Esophagus muscularis mucosa (tissue), 4 donors: ENCODE measurements around the gene IQCK. TPM values are rescaled to one million over a fixed set of nuclear protein-coding genes. Genes with fewer than 3 reads are reported as not detected.

ENCODE experiments used
- DNase-seq: peaks from one replicate; pipeline ENCODE4 v3.0.0-alpha.2; 2017; ENCODE audit errors: extremely low spot score
- H3K27ac ChIP-seq, 4 donors: fragments of 200-600 bp; sonication (generic); replicated peaks in 1 of 4; 1 replicate in 3 of 4; 2 replicates in 1 of 4; pipeline ENCODE4 v1.5.1; 2016 to 2019; ENCODE audit warnings: mild to moderate bottlenecking in 1 of 4
- H3K27me3 ChIP-seq, 4 donors: fragments of 200-600 bp; sonication (generic); one replicate each; pipeline versions ENCODE4 v1.5.1 to v1.6.0; 2016 to 2019
- H3K36me3 ChIP-seq, 4 donors: fragments of 200-600 bp; sonication (generic); one replicate each; pipeline ENCODE4 v1.5.1; 2016 to 2019
- H3K4me1 ChIP-seq, 4 donors: fragments of 200-600 bp; sonication (generic); one replicate each; pipeline ENCODE4 v1.5.1; 2016 to 2019
- H3K4me3 ChIP-seq, 4 donors: fragments of 200-600 bp; sonication (generic); 1 replicate in 2 of 4; 2 replicates in 2 of 4; pipeline ENCODE4 v1.5.1; 2016 to 2019; ENCODE audit warnings: mild to moderate bottlenecking in 4 of 4, moderate library complexity in 1 of 4
- H3K9me3 ChIP-seq, 4 donors: fragments of 200-600 bp; sonication (generic); 1 replicate in 3 of 4; 2 replicates in 1 of 4; pipeline ENCODE4 v1.5.1; 2016 to 2019
- CTCF ChIP-seq, 3 experiments: fragments of 200-600 bp in 2 of 3; fragments of 450-650 bp in 1 of 3; sonication (generic) in 2 of 3; IDR thresholded peaks; one replicate each; pipeline ENCODE4 v1.5.1; 2017 to 2019; ENCODE audit warnings: antibody characterized with exemption in 3 of 3, mild to moderate bottlenecking in 2 of 3, moderate library complexity in 1 of 3
- EP300 ChIP-seq: sonication (generic); formaldehyde crosslinking; IDR thresholded peaks from one replicate; pipeline ENCODE4 v1.6.1; 2017; ENCODE audit warnings: antibody characterized with exemption
- POLR2A ChIP-seq: fragments of 450-650 bp; IDR thresholded peaks from one replicate; pipeline ENCODE4 v1.6.1; 2017; ENCODE audit warnings: antibody characterized with exemption, moderate library complexity, mild to moderate bottlenecking, low read depth
- POLR2AphosphoS5 ChIP-seq, 2 donors: sonication (generic); formaldehyde crosslinking; IDR thresholded peaks; one replicate each; pipeline ENCODE4 v1.6.1; 2017; ENCODE audit warnings: antibody characterized with exemption in 2 of 2
- WGBS: methylation state at CpG from one replicate; pipeline ENCODE4 v1.1.5; 2018; 5-methylcytosine and 5-hydroxymethylcytosine counted together
- intact Hi-C: fragments of 100-400 bp; cut with DNase I; formaldehyde crosslinking; loops from one replicate; pipeline ENCODE4 v1.15.1; 2023
- total RNA-seq, 4 donors: library from RNA; depleted of rRNA; stranded (reverse); fragments of >200 nt; gene quantifications; one replicate each; pipeline versions ENCODE4 v1.1.0 to v1.2.1, GENCODE V29; 2016

The IQCK gene
- total RNA-seq, 4 donors from 2014 or later = 7.4 to 10.4 (median 8.6) TPM

- no peaks in the 10 kb centered on the region for H3K9me3 ChIP-seq
- 69% methylated on average over 6 of the region's 6 CpGs for WGBS
- H3K27ac ChIP-seq = no peak overlapping the region
- TF ChIP-seq CTCF (IDR thresholded peaks at IDR 0.05) = no peak
- no peak for TF ChIP-seq POLR2A
- no peak for TF ChIP-seq POLR2AphosphoS5 (IDR thresholded peaks at IDR 0.05)
- TF ChIP-seq EP300 = no peak
- no peaks in the 10 kb centered on the region for H3K36me3 ChIP-seq
- no peak overlapping the region for H3K4me3 ChIP-seq
- H3K4me1 ChIP-seq = peaks cover 0 to 6% (median 6%) of the 10 kb centered on the region in 4 donors
- DNase-seq = no peak
- intact Hi-C loops = no loop called here
- H3K27me3 ChIP-seq = no peaks in the 10 kb centered on the region
Measured at GRCh38 chr16:19842426-19843157, 124.5 kb downstream of the IQCK start.

- TF ChIP-seq EP300 (no peak), POLR2AphosphoS5 (IDR thresholded peaks at IDR 0.05) (no peak), POLR2A (no peak), CTCF (IDR thresholded peaks at IDR 0.05) (no peak)
- 83% methylated on average over 1 of the region's 1 CpG for WGBS
- no peaks in the 10 kb centered on the region for H3K27me3 ChIP-seq
- DNase-seq = no peak
- no peaks in the 10 kb centered on the region for H3K36me3 ChIP-seq
- H3K4me1 ChIP-seq = peaks cover 0 to 6% (median 4%) of the 10 kb centered on the region in 4 donors
- intact Hi-C loops = no loop called here
- H3K27ac ChIP-seq = no peak overlapping the region
- H3K9me3 ChIP-seq = no peaks in the 10 kb centered on the region
- no peak overlapping the region for H3K4me3 ChIP-seq
Measured at GRCh38 chr16:19843371-19843770, 125.3 kb downstream of the IQCK start.

- H3K27me3 ChIP-seq = no peaks in the 10 kb centered on the region
- no peak for DNase-seq
- peak overlapping the region in 2 of 4 donors; percentile 13 to 41 for H3K27ac ChIP-seq
- no peaks in the 10 kb centered on the region for H3K9me3 ChIP-seq
- intact Hi-C loops = no loop called here
- H3K4me3 ChIP-seq = no peak overlapping the region
- TF ChIP-seq EP300 (no peak), POLR2A (no peak), CTCF (IDR thresholded peaks at IDR 0.05) (no peak), POLR2AphosphoS5 (IDR thresholded peaks at IDR 0.05) (no peak)
- WGBS = 83% methylated on average over 11 of the region's 11 CpGs
- no peaks in the 10 kb centered on the region for H3K36me3 ChIP-seq
- peaks cover 0 to 6% (median 4%) of the 10 kb centered on the region in 4 donors for H3K4me1 ChIP-seq
Measured at GRCh38 chr16:19844945-19845641, 127.0 kb downstream of the IQCK start.

GRCh38 chr16:19846436-19846835 is 128.4 kb downstream of the IQCK start:
- Histone ChIP-seq H3K27me3 (no peaks in the 10 kb centered on the region), H3K9me3 (no peaks in the 10 kb centered on the region), H3K27ac (no peak overlapping the region), H3K4me1 (peaks cover 0 to 7% (median 6%) of the 10 kb centered on the region in 4 donors), H3K4me3 (no peak overlapping the region), H3K36me3 (no peaks in the 10 kb centered on the region)
- DNase-seq = no peak
- 91% methylated on average over 5 of the region's 5 CpGs for WGBS
- intact Hi-C loops = no loop called here
- TF ChIP-seq POLR2AphosphoS5 (IDR thresholded peaks at IDR 0.05) (no peak), POLR2A (no peak), CTCF (IDR thresholded peaks at IDR 0.05) (no peak), EP300 (no peak)
